Epithelial cell of proximal tubule (primary cell): ENCODE measurements around the gene RPS6KA2. TPM values are rescaled to one million over a fixed set of nuclear protein-coding genes. Genes with fewer than 3 reads are reported as not detected.

Experiments used
- DNase-seq: peaks from one replicate; pipeline ENCODE4 v3.0.0-alpha.2; 2011; ENCODE audit warnings: low read depth
- H3K4me3 ChIP-seq: 2 replicates; pipeline ENCODE4 v1.5.1; 2011; ENCODE audit warnings: low read depth, mild to moderate bottlenecking, low read length
- total RNA-seq: library from RNA; depleted of rRNA; stranded (reverse); fragments of >200 nt; gene quantifications from 2 replicates; pipeline ENCODE4 v1.2.3, GENCODE V29; 2015
- TF ChIP-seq, protein P1 (sequence below): conservative IDR thresholded peaks from 2 replicates; pipeline ENCODE4 v1.5.1; 2012; ENCODE audit warnings: low read depth, mild to moderate bottlenecking, low read length

RPS6KA2 gene
- total RNA-seq, 1 donor from 2014 or later, result 20.8 TPM

DNA sequence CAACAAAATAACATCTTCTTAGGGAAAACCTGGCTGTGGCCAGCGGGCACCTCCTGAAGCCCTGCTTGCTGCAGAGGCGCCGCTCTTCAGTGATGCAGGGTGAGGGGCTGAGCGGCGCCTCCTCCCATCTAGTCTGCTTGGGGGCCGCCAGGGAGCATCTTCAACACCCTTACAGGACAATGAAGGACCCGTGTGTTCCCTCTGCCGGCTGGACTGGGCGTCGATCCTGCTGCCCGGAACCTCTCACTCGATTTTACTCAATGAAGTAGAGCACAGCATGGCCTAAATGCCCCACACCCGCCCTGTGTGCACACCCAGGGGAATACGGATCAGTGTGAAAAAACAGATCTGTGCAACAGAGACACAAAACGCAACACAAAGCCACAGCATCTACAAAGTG, 215.8 kb downstream of the RPS6KA2 start:
- no peak for DNase-seq
- TF ChIP-seq, protein P1, sequence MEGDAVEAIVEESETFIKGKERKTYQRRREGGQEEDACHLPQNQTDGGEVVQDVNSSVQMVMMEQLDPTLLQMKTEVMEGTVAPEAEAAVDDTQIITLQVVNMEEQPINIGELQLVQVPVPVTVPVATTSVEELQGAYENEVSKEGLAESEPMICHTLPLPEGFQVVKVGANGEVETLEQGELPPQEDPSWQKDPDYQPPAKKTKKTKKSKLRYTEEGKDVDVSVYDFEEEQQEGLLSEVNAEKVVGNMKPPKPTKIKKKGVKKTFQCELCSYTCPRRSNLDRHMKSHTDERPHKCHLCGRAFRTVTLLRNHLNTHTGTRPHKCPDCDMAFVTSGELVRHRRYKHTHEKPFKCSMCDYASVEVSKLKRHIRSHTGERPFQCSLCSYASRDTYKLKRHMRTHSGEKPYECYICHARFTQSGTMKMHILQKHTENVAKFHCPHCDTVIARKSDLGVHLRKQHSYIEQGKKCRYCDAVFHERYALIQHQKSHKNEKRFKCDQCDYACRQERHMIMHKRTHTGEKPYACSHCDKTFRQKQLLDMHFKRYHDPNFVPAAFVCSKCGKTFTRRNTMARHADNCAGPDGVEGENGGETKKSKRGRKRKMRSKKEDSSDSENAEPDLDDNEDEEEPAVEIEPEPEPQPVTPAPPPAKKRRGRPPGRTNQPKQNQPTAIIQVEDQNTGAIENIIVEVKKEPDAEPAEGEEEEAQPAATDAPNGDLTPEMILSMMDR, result no peak
- H3K4me3 ChIP-seq, result no peak overlapping the region

DNA sequence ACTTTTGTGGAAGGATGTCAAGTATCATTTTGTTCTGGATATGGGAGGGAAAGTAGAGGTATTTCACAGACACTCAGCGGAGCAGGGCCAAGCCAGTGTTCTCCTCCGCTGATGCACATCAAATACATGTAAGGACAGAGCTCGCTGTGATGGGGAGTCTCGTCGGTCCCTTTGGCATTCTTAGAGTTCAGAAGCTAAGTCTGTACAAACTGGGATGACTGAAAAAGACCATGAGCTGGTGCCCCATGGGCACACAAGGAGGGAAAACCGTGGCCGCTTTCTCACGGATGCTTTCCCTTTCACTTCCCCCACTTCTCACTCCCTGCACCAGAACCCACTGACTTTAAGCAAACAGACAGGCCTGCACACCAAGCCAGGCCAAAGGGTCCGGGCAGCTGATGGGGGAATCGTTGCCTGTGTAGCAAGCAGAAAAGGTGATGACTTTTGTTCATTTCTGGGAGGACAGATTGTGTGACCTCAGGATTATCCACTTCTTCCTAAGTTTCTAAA, 216.6 kb downstream of the RPS6KA2 start:
- H3K4me3 ChIP-seq, result no peak overlapping the region
- TF ChIP-seq, protein P1, result no peak
- no peak for DNase-seq

DNA sequence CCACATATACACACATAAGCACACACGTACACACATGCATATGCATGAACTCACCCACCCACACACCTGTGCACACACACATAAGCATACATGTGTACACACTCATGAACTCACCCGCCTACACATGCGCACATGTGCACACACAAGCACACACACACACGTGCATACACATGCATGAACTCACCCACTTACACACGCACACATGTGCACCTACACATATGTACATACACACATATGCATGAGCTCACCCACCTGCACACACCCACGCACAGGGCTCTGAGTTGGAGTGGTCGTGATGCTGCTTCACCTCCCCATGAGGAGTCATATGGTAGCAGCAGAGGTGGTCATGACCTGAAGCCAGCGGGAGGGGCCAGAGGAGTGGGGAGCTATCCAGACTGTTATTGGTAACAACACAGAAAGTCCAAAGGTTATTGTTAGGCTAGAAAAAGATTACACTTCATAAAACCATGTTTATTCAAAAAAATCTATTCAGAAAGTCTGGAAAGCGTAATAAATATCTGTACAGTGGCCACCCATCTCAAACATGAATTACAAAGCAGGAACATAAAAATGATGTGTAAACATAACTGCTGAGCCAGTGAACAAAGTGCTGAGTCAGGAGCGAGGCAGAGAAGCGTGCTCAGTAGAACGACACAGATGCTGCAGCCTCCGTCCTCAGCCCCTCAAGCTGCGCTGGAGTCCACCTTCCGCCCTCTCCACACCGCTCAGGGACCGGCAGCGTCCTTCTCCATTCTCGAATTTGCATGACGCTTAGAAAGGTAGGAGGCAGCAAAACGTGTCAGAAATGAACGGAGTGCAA, 217.9 kb downstream of the RPS6KA2 start:
- DNase-seq, result no peak
- TF ChIP-seq, protein P1, result no peak
- H3K4me3 ChIP-seq, result no peak overlapping the region

DNA sequence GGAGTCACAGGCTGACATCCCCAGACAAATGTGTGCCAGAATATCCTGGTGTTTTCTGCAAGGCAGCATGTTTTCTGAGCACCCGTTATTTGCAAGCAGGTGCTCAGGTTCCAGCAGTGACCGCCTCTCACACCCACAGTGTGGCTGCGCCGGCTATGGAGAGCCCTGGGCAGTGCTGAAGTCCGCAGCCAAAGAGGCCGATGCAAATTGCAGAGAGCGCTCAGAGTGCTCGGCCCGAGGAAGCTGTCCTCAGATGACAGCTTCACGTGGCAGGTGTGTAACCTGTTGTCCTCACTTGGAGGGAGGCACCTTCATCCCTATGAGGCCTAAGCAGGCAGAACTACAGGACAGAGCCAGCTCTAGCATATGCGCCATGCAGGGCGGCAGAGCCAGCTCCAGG, 220.9 kb downstream of the RPS6KA2 start:
- no peak overlapping the region for H3K4me3 ChIP-seq
- TF ChIP-seq, protein P1, result no peak
- no peak for DNase-seq

DNA sequence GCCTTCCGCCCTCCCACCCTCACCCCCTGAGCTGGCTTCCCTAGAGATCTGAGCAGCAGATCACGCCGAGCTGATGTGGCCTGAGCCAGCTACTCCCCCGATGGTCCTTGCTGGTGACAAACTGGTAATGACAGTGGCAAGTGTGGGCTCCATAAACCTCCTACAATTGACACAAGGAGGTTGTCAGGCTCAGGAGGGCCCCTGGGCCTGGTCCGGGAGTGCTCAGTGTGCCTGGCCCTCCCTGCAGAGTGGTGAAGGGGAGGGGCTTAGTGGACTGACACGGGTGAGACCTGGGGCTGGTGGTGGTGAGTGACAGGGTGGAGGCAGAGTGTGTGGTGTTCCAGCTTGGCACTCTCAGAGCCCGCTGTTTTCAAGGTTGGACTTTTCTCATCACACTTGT, 221.7 kb downstream of the RPS6KA2 start:
- TF ChIP-seq, protein P1, result no peak
- no peak for DNase-seq
- H3K4me3 ChIP-seq, result no peak overlapping the region

DNA sequence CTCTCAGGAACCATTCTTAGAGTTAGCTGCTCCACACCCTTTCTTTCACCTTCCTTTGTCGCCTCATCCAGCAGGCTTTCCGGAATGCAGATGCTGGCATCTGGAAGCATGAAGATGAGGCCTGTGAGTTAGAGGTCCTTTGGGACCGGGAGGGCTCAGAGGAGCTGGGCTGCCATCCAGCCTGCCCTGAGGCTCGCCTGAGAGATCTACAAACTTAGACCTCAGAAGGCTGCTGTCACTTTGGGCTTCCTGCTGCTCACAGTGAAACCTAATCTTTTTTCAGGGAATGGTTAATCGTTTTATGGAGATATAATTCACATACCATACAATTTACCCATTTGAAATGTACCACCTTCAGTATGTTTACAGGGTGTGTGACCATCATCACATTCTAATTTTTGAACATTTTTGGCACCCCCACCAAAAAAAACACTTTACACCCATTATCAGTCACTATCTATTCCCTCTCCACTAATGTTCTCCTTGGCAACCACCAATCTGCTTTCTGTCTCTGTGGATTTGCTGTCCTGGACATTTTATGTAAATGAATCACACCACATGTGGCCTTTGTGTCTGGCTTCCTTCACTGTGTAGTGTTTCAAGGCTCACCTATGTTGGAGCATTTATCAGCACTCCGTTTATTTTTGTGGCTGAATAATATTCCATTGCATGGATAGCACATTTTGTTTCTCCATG, 224.3 kb downstream of the RPS6KA2 start:
- H3K4me3 ChIP-seq, result no peak overlapping the region
- TF ChIP-seq, protein P1, result no peak
- no peak for DNase-seq
